OCI-LY3 (cell line): Measurements from ENCODE around the gene HBQ1.

Experiments used
- EZH2phosphoT487 ChIP-seq: fragments of 200-600 bp; shearing (Covaris generic); IDR thresholded peaks from 2 replicates; pipeline ENCODE4 v1.6.1; 2018; ENCODE audit warnings: antibody characterized with exemption, mixed run types, low read depth
- TF ChIP-seq, protein P1 (sequence below): fragments of 200-600, 300-600 bp; sonication (generic); IDR thresholded peaks from 2 replicates; pipeline ENCODE4 v1.5.1; 2014; ENCODE audit warnings: antibody characterized with exemption, low read length, low read depth

- TF ChIP-seq, protein P1, sequence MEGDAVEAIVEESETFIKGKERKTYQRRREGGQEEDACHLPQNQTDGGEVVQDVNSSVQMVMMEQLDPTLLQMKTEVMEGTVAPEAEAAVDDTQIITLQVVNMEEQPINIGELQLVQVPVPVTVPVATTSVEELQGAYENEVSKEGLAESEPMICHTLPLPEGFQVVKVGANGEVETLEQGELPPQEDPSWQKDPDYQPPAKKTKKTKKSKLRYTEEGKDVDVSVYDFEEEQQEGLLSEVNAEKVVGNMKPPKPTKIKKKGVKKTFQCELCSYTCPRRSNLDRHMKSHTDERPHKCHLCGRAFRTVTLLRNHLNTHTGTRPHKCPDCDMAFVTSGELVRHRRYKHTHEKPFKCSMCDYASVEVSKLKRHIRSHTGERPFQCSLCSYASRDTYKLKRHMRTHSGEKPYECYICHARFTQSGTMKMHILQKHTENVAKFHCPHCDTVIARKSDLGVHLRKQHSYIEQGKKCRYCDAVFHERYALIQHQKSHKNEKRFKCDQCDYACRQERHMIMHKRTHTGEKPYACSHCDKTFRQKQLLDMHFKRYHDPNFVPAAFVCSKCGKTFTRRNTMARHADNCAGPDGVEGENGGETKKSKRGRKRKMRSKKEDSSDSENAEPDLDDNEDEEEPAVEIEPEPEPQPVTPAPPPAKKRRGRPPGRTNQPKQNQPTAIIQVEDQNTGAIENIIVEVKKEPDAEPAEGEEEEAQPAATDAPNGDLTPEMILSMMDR: no peak
- no peak for TF ChIP-seq EZH2phosphoT487
These were observed 37.2 kb upstream of the HBQ1 start for GRCh38 chr16:143047-143446.
